GM10248 (cell line): ENCODE results near the gene ENAM.
A peak's percentile ranks its signal among the peaks of the same experiment; 100 is the strongest.

Experiments used
- CTCF ChIA-PET: fragments of 300-600 bp; sonication (Branson Sonifier 250); formaldehyde crosslinking; extraction: SDS; loops from one replicate; lab custom pipeline; 2021; ENCODE audit warnings: antibody characterized with exemption; lab: Yijun Ruan, JAX
- POLR2A ChIA-PET: fragments of 350-650 bp; sonication (Branson Sonifier 250); formaldehyde crosslinking; extraction: SDS; loops from one replicate; lab custom pipeline; 2020; ENCODE audit warnings: antibody characterized with exemption; lab: Yijun Ruan, JAX
- DNase-seq: peaks from one replicate; pipeline ENCODE4 v3.0.0; 2012; ENCODE audit errors: extremely low spot score
- TF ChIP-seq, protein P1 (sequence below): IDR thresholded peaks from 2 replicates; pipeline ENCODE4 v1.5.1; 2012; ENCODE audit warnings: mild to moderate bottlenecking, low read depth; ENCODE audit errors: extremely low read depth, missing control alignments, control extremely low read depth

Gene ENAM, protein sequence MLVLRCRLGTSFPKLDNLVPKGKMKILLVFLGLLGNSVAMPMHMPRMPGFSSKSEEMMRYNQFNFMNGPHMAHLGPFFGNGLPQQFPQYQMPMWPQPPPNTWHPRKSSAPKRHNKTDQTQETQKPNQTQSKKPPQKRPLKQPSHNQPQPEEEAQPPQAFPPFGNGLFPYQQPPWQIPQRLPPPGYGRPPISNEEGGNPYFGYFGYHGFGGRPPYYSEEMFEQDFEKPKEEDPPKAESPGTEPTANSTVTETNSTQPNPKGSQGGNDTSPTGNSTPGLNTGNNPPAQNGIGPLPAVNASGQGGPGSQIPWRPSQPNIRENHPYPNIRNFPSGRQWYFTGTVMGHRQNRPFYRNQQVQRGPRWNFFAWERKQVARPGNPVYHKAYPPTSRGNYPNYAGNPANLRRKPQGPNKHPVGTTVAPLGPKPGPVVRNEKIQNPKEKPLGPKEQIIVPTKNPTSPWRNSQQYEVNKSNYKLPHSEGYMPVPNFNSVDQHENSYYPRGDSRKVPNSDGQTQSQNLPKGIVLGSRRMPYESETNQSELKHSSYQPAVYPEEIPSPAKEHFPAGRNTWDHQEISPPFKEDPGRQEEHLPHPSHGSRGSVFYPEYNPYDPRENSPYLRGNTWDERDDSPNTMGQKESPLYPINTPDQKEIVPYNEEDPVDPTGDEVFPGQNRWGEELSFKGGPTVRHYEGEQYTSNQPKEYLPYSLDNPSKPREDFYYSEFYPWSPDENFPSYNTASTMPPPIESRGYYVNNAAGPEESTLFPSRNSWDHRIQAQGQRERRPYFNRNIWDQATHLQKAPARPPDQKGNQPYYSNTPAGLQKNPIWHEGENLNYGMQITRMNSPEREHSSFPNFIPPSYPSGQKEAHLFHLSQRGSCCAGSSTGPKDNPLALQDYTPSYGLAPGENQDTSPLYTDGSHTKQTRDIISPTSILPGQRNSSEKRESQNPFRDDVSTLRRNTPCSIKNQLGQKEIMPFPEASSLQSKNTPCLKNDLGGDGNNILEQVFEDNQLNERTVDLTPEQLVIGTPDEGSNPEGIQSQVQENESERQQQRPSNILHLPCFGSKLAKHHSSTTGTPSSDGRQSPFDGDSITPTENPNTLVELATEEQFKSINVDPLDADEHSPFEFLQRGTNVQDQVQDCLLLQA

DNA sequence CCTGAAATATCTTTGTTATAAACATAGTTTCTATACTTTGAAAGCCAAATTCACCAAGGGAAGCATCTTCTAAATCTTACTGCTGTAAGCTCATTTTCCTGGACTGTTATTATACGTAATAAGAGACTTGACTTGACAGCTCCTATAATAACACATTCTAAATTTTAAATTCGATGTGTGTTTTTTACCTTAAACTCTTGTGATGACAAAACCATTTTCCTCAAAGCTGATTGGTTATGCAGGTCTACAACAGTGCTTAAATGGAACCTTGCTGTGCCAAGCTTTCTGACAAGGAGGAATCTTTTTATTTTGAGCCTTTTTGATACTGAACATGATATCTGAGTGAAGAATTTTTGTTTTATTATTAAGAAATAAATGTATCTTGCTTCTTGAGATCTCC, at the start of gene ENAM:
TSS of gene ENAM (plus strand) at position 301 of the 400 bp plus-strand sequence. CDS start 757 bp downstream, outside the sequence.
- DNase-seq: no peak
- ChIA-PET POLR2A (no interaction called here), CTCF (interaction anchor here (0.7 to 2.6 kb wide), 9 partner anchors 10 to 59 kb away, joined by 3 to 10 read pairs (median 6); no protein-coding TSS in a partner anchor)
- TF ChIP-seq, protein P1, sequence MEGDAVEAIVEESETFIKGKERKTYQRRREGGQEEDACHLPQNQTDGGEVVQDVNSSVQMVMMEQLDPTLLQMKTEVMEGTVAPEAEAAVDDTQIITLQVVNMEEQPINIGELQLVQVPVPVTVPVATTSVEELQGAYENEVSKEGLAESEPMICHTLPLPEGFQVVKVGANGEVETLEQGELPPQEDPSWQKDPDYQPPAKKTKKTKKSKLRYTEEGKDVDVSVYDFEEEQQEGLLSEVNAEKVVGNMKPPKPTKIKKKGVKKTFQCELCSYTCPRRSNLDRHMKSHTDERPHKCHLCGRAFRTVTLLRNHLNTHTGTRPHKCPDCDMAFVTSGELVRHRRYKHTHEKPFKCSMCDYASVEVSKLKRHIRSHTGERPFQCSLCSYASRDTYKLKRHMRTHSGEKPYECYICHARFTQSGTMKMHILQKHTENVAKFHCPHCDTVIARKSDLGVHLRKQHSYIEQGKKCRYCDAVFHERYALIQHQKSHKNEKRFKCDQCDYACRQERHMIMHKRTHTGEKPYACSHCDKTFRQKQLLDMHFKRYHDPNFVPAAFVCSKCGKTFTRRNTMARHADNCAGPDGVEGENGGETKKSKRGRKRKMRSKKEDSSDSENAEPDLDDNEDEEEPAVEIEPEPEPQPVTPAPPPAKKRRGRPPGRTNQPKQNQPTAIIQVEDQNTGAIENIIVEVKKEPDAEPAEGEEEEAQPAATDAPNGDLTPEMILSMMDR: no peak

DNA sequence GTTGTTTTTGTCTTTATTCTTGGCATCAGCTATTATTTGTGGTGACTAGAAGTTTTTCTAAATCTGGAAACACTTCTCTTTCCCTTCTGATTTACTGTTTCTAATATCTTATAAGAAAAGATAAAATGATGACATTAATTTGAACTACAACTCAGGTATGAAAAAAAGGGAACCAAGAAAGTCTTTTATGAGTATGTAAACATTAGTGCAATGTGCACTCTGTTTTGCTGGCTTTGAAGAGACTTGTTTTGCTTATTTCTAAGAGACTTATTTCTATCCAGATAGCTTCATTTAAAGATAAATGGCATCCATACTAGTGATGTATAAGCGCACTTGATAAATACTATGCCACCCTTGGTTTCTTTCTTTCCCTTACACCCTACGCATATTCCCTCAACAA, 46.6 kb upstream of the ENAM start:
- CTCF ChIA-PET: interaction anchor here (0.9 to 1.4 kb wide), 3 partner anchors 10 to 459 kb away, joined by 3 to 4 read pairs (median 3); no protein-coding TSS in a partner anchor
- POLR2A ChIA-PET: no interaction called here
- no peak for DNase-seq
- TF ChIP-seq, protein P1: no peak

DNA sequence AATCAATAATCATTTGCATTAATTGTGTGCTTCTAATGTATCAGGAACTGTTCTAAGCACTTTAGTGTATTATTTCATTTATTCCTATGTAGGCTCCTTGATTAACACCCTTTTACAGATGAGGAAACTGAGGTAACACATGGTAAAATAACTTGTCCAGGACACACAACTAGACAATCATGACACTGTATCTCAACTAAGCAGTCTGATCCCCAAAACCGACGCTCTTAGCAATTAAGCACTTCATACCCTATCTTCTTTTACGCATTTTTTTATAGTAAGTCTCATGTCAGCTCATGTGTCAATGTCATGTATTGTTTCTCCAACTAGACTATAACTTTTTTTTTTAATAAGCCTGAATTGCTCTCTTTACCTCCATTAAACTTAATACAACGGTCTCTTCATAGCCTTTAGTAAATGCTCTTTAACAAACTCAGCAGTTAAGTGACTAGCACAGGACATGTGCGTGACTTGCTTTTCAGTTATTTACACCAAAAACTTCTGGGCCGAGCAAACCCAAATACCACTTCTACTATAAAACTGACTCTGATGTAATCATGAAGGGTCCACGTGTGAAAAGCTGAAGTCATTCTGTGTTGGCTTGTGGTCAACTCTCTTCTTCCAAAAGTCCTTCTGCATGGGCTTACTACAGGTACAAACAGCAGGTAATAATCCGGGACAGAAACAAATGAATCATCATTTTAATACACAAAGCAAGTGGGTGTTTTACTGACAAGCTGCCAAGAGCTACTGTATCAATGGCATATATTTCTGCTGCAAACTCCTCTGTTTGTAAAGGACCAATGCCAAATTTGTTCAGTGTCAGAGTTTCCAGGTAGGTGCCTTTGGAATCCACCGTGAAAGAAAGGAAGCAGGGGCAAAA, 44.4 kb upstream of the ENAM start:
- ChIA-PET POLR2A (no interaction called here), CTCF (no interaction called here)
- DNase-seq: no peak
- TF ChIP-seq, protein P1: no peak

DNA sequence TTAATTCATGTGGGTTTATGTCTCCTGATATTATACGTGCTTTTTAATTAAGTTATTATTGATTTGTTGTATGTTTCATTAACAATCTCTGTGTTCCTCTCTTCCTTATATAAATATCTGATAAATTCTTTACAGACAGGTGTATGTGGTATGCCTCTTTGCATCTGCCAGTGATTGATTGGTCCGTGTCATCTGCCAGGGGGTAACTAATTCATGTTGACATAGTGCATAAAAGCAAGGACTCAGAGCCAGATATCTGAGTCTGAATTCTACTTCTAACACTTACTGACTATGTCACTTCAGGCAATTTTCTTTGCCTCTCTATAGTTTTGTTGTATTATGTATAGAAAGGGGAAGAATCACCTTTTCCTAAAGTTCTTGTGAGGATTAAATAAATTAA, 41.7 kb upstream of the ENAM start:
- no peak for DNase-seq
- ChIA-PET CTCF (no interaction called here), POLR2A (no interaction called here)
- TF ChIP-seq, protein P1: no peak

DNA sequence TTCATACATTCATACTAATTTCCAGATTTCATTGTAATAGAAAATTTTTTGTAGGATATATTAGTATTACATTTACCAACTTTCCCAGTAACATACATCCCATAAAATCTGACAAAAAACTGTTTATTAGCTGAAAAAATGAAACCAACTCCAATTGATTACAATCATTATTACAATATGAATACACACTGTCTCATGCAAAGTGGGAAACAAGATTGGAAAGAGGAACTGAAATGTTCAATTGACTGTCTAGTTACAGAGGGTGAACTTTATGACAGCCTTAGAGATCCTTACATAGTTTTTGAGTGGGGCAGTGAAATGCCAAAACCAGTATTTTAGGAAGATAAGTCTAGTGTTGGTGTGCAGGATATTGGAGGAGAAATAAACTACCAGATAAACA, 38.8 kb upstream of the ENAM start:
- POLR2A ChIA-PET: no interaction called here
- CTCF ChIA-PET: interaction anchor here (0.6 to 1.4 kb wide), 3 partner anchors 11 to 31 kb away, joined by 3 read pairs; no protein-coding TSS in a partner anchor
- DNase-seq: peak; percentile 45
- TF ChIP-seq, protein P1: no peak
